ENCODE results near the gene IL10RA. TPM values are rescaled to one million over a fixed set of nuclear protein-coding genes. Genes with fewer than 3 reads are reported as not detected.

Gene IL10RA
- polyA plus RNA-seq, 1 donor: 8.6 TPM

DNA sequence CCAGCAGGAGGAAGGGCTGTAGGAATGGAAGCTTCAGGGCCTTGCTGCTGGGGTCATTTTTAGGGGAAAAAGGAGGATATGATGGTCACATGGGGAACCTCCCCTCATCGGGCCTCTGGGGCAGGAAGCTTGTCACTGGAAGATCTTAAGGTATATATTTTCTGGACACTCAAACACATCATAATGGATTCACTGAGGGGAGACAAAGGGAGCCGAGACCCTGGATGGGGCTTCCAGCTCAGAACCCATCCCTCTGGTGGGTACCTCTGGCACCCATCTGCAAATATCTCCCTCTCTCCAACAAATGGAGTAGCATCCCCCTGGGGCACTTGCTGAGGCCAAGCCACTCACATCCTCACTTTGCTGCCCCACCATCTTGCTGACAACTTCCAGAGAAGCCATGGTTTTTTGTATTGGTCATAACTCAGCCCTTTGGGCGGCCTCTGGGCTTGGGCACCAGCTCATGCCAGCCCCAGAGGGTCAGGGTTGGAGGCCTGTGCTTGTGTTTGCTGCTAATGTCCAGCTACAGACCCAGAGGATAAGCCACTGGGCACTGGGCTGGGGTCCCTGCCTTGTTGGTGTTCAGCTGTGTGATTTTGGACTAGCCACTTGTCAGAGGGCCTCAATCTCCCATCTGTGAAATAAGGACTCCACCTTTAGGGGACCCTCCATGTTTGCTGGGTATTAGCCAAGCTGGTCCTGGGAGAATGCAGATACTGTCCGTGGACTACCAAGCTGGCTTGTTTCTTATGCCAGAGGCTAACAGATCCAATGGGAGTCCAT lies 14.1 kb downstream of the IL10RA start:
- peaks cover 12% of the 10 kb centered on the region for H3K4me1 ChIP-seq (ENCODE audit: control insufficient read depth, insufficient read depth, low read length)
- no peaks in the 10 kb centered on the region for H3K36me3 ChIP-seq (ENCODE audit: control insufficient read depth, insufficient read depth, low read length)
- no peak overlapping the region for H3K4me3 ChIP-seq (ENCODE audit: low read length)
- no peak for DNase-seq
- H3K27me3 ChIP-seq (ENCODE audit: control insufficient read depth, insufficient read depth, low read length): no peaks in the 10 kb centered on the region
- no peaks in the 10 kb centered on the region for H3K9me3 ChIP-seq (ENCODE audit: control insufficient read depth, low read depth, low read length)
- WGBS (ENCODE audit: insufficient coverage, low lambda C conversion rate): no CpG with 5 or more reads among the region's 4 CpGs
- no peak overlapping the region for H3K27ac ChIP-seq (ENCODE audit: low read length)

- H3K27ac ChIP-seq (ENCODE audit: low read length): no peak overlapping the region
- H3K9me3 ChIP-seq (ENCODE audit: control insufficient read depth, low read depth, low read length): no peaks in the 10 kb centered on the region
- H3K27me3 ChIP-seq (ENCODE audit: control insufficient read depth, insufficient read depth, low read length): no peaks in the 10 kb centered on the region
- WGBS (ENCODE audit: insufficient coverage, low lambda C conversion rate): no CpG with 5 or more reads among the region's 1 CpG
- peaks cover 12% of the 10 kb centered on the region for H3K4me1 ChIP-seq (ENCODE audit: control insufficient read depth, insufficient read depth, low read length)
- DNase-seq: no peak
- no peaks in the 10 kb centered on the region for H3K36me3 ChIP-seq (ENCODE audit: control insufficient read depth, insufficient read depth, low read length)
- H3K4me3 ChIP-seq (ENCODE audit: low read length): no peak overlapping the region
Measured at GRCh38 chr11:118000850-118001228, 14.6 kb downstream of the IL10RA start.

DNA sequence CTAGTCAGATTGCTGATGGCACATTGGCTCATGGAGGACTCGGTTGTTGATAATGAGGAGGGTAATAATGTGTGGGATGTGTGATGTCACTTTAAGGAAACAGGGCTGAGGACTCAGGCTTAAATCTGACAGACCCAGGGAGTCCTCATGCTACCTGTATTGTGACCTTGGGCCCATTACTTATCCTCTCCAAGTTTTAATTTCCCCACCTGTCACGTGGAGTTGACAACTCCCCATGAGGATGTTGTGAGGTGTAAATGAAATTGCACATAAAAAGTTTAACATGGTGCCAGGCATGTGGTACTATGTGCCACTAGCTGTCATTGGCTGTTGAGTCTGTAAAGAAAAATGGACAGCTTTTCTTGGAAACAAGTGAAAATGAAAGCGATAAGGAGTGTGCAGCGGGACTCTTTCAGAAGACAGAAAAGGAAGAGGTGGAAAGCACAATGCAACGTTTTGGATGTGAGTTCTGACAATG lies 15.3 kb downstream of the IL10RA start:
- Histone ChIP-seq H3K27me3 (ENCODE audit: control insufficient read depth, insufficient read depth, low read length) (no peaks in the 10 kb centered on the region), H3K4me3 (ENCODE audit: low read length) (no peak overlapping the region), H3K9me3 (ENCODE audit: control insufficient read depth, low read depth, low read length) (no peaks in the 10 kb centered on the region), H3K4me1 (ENCODE audit: control insufficient read depth, insufficient read depth, low read length) (peaks cover 12% of the 10 kb centered on the region), H3K27ac (ENCODE audit: low read length) (no peak overlapping the region), H3K36me3 (ENCODE audit: control insufficient read depth, insufficient read depth, low read length) (no peaks in the 10 kb centered on the region)
- no peak for DNase-seq
- 100% methylated on average over 1 of the region's 5 CpGs for WGBS (ENCODE audit: insufficient coverage, low lambda C conversion rate)

- H3K9me3 ChIP-seq (ENCODE audit: control insufficient read depth, low read depth, low read length): no peaks in the 10 kb centered on the region
- H3K27ac ChIP-seq (ENCODE audit: low read length): no peak overlapping the region
- DNase-seq: no peak
- H3K27me3 ChIP-seq (ENCODE audit: control insufficient read depth, insufficient read depth, low read length): no peaks in the 10 kb centered on the region
- peaks cover 12% of the 10 kb centered on the region for H3K4me1 ChIP-seq (ENCODE audit: control insufficient read depth, insufficient read depth, low read length)
- no CpG with 5 or more reads among the region's 6 CpGs for WGBS (ENCODE audit: insufficient coverage, low lambda C conversion rate)
- no peaks in the 10 kb centered on the region for H3K36me3 ChIP-seq (ENCODE audit: control insufficient read depth, insufficient read depth, low read length)
- H3K4me3 ChIP-seq (ENCODE audit: low read length): no peak overlapping the region
Measured at GRCh38 chr11:118002010-118002540, 15.9 kb downstream of the IL10RA start.

- DNase-seq: peak; percentile 56 to 63
- no CpG with 5 or more reads among the region's 7 CpGs for WGBS (ENCODE audit: insufficient coverage, low lambda C conversion rate)
- Histone ChIP-seq H3K27ac (ENCODE audit: low read length) (peak overlapping the region; percentile 68), H3K9me3 (ENCODE audit: control insufficient read depth, low read depth, low read length) (no peaks in the 10 kb centered on the region), H3K4me3 (ENCODE audit: low read length) (no peak overlapping the region), H3K4me1 (ENCODE audit: control insufficient read depth, insufficient read depth, low read length) (peaks cover 12% of the 10 kb centered on the region), H3K27me3 (ENCODE audit: control insufficient read depth, insufficient read depth, low read length) (no peaks in the 10 kb centered on the region), H3K36me3 (ENCODE audit: control insufficient read depth, insufficient read depth, low read length) (no peaks in the 10 kb centered on the region)
Measured at GRCh38 chr11:118002541-118003423, 16.6 kb downstream of the IL10RA start.

DNA sequence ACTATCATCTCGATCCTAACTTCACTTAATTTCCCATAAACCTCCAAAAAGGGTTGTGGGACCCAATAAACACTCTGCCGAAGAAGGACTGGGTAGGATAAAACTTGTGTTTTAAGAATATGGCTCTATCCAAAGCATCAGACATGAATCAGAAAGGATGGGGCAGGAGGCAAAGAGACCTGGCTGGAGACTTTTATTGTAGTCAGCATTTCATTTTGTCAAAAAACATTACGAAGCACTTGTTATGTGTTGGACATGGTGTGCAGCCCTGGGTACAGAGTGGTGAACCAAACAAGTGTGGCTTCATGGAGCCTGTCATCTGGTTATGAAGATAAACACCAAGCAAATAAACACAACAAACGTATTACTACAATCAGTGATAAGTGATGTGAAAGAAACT lies 17.3 kb downstream of the IL10RA start:
- 83% methylated on average over 2 of the region's 4 CpGs for WGBS (ENCODE audit: insufficient coverage, low lambda C conversion rate)
- no peak for DNase-seq
- no peak overlapping the region for H3K4me3 ChIP-seq (ENCODE audit: low read length)
- no peaks in the 10 kb centered on the region for H3K36me3 ChIP-seq (ENCODE audit: control insufficient read depth, insufficient read depth, low read length)
- H3K4me1 ChIP-seq (ENCODE audit: control insufficient read depth, insufficient read depth, low read length): peaks cover 12% of the 10 kb centered on the region
- H3K27me3 ChIP-seq (ENCODE audit: control insufficient read depth, insufficient read depth, low read length): no peaks in the 10 kb centered on the region
- H3K9me3 ChIP-seq (ENCODE audit: control insufficient read depth, low read depth, low read length): no peaks in the 10 kb centered on the region
- H3K27ac ChIP-seq (ENCODE audit: low read length): no peak overlapping the region

DNA sequence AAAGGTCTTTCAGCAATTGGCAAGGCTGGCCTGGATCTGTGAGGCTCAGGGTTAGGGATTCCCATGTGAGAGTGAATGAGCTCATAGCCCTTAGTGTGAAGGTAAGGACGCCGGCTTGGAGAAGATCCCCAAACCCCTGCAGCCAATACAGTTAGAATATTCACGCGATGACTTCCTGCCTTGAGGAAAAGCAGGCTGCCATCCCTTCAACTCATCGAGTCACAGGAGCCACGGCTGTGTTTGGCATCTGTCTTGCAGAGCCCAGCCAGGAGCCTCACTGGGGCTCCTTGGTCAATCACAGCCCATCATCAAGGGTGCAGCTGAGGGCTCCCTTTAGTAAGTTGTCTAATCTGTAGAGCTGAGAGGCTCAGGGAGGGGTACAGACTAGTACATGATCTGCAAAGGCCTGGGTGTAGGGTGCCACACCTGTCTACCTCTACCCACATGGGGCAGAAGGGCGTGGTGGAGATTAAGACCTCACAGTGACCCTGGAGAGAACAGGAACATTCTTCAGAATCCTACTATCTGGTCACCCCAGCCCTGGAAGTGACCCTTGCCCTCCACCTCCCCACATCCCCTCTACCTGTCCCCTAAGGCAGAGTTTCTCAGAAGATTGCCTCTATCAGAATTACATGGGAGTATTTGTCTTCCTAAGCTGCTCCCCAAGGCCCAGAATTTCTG lies 18.5 kb downstream of the IL10RA start:
- H3K27ac ChIP-seq (ENCODE audit: low read length): no peak overlapping the region
- WGBS (ENCODE audit: insufficient coverage, low lambda C conversion rate): no CpG with 5 or more reads among the region's 7 CpGs

GRCh38 chr11:118005224-118006152 lies 19.3 kb downstream of the IL10RA start:
- Histone ChIP-seq H3K4me3 (ENCODE audit: low read length) (no peak overlapping the region), H3K36me3 (ENCODE audit: control insufficient read depth, insufficient read depth, low read length) (no peaks in the 10 kb centered on the region), H3K27me3 (ENCODE audit: control insufficient read depth, insufficient read depth, low read length) (no peaks in the 10 kb centered on the region), H3K9me3 (ENCODE audit: control insufficient read depth, low read depth, low read length) (no peaks in the 10 kb centered on the region), H3K4me1 (ENCODE audit: control insufficient read depth, insufficient read depth, low read length) (peaks cover 16% of the 10 kb centered on the region), H3K27ac (ENCODE audit: low read length) (no peak overlapping the region)
- no peak for DNase-seq
- WGBS (ENCODE audit: insufficient coverage, low lambda C conversion rate): 76% methylated on average over 2 of the region's 12 CpGs

More for the DNA sequence above, 18.5 kb downstream of the IL10RA start:
- H3K36me3 ChIP-seq (ENCODE audit: control insufficient read depth, insufficient read depth, low read length): no peaks in the 10 kb centered on the region
- no peak overlapping the region for H3K4me3 ChIP-seq (ENCODE audit: low read length)
- DNase-seq: no peak
- no peaks in the 10 kb centered on the region for H3K27me3 ChIP-seq (ENCODE audit: control insufficient read depth, insufficient read depth, low read length)
- H3K9me3 ChIP-seq (ENCODE audit: control insufficient read depth, low read depth, low read length): no peaks in the 10 kb centered on the region
- peaks cover 11% of the 10 kb centered on the region for H3K4me1 ChIP-seq (ENCODE audit: control insufficient read depth, insufficient read depth, low read length)

- no peak for DNase-seq
- no peak overlapping the region for H3K4me3 ChIP-seq (ENCODE audit: low read length)
- no CpG with 5 or more reads among the region's 4 CpGs for WGBS (ENCODE audit: insufficient coverage, low lambda C conversion rate)
- no peaks in the 10 kb centered on the region for H3K9me3 ChIP-seq (ENCODE audit: control insufficient read depth, low read depth, low read length)
- H3K27me3 ChIP-seq (ENCODE audit: control insufficient read depth, insufficient read depth, low read length): no peaks in the 10 kb centered on the region
- H3K4me1 ChIP-seq (ENCODE audit: control insufficient read depth, insufficient read depth, low read length): peaks cover 23% of the 10 kb centered on the region
- H3K27ac ChIP-seq (ENCODE audit: low read length): no peak overlapping the region
- no peaks in the 10 kb centered on the region for H3K36me3 ChIP-seq (ENCODE audit: control insufficient read depth, insufficient read depth, low read length)
Measured at GRCh38 chr11:118006153-118006534, 19.9 kb downstream of the IL10RA start.

Data from large intestine (tissue), 3 donors.